Nephron (organoid): ENCODE measurements around the gene CDH4.

Experiments used
- H3K27ac Mint-ChIP-seq, 3 experiments: 2 replicates each; pipeline ENCODE4 v1.8.0; 2020; ENCODE audit warnings: mixed read lengths in 3 of 3, mild to moderate bottlenecking in 2 of 3, moderate library complexity in 1 of 3
- H3K27me3 Mint-ChIP-seq: 2 replicates; pipeline ENCODE4 v1.8.0; 2021; ENCODE audit warnings: low read depth, mild to moderate bottlenecking, moderate library complexity, mixed read lengths
- H3K36me3 Mint-ChIP-seq: 2 replicates; pipeline ENCODE4 v1.8.0; 2020; ENCODE audit warnings: low read depth, mixed read lengths
- H3K4me1 Mint-ChIP-seq: 2 replicates; pipeline ENCODE4 v1.8.0; 2020; ENCODE audit warnings: mixed read lengths
- H3K4me3 Mint-ChIP-seq, 3 experiments: 2 replicates each; pipeline ENCODE4 v1.8.0; 2020; ENCODE audit warnings: mild to moderate bottlenecking in 3 of 3, mixed read lengths in 3 of 3, moderate library complexity in 2 of 3
- H3K9me3 Mint-ChIP-seq: 2 replicates; pipeline ENCODE4 v1.8.0; 2020; ENCODE audit warnings: mixed read lengths
- TF ChIP-seq, protein P1 (sequence below), 3 experiments: fragments of 200-600 bp; sonication (generic); IDR thresholded peaks; one replicate each; pipeline ENCODE4 v1.5.0; 2021; ENCODE audit warnings: antibody characterized with exemption in 3 of 3; ENCODE audit not compliant: unreplicated experiment in 3 of 3

CDH4 gene

GRCh38 chr20:61690150-61690549 lies 438.1 kb downstream of the CDH4 start:
- H3K27me3 Mint-ChIP-seq = peaks cover 49% of the 10 kb centered on the region

DNA sequence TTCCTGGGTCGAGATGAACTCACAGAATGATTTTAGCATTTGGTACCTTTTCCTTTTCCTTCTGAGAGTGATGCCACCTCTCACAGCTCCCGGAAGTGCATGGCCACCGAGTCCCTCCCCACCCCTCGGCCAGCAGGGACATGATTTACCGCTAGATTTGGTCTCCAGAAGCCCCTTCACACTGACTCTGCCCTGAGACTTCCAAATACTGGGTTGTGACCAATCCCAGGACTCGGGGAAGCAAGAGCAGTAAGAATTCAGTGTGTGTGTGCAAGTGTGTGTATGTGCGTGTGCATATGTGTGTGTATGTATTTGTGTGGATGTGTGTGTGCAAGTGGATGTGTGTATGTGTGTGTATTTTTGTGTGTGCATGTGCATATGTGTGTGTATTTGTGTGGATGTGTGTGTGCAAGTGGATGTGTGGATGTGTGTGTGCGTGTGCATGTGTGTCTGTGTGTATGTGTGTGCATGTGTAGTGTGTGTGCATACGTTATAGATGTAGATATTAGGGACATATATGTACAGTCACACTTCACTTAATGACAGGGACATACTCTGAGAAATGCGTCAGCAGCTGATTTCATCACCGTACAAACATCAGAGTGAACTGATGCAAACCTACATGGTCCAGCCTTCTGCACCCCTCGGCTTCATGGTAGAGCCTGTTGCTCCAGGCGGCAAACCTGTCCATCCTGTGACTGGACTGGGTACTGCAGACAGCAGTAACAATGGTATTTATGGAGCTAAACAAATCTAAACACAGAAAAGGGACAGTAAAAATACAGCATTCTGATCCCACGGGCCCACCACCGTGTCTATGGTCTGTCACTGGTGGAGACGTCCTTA lies 439.2 kb downstream of the CDH4 start:
- Mint-ChIP-seq H3K27me3 (peaks cover 39% of the 10 kb centered on the region), H3K27ac (no peak overlapping the region), H3K36me3 (no peaks in the 10 kb centered on the region), H3K4me1 (peaks cover 5% of the 10 kb centered on the region), H3K4me3 (no peak overlapping the region), H3K9me3 (peaks cover 3% of the 10 kb centered on the region)
- TF ChIP-seq, protein P1, sequence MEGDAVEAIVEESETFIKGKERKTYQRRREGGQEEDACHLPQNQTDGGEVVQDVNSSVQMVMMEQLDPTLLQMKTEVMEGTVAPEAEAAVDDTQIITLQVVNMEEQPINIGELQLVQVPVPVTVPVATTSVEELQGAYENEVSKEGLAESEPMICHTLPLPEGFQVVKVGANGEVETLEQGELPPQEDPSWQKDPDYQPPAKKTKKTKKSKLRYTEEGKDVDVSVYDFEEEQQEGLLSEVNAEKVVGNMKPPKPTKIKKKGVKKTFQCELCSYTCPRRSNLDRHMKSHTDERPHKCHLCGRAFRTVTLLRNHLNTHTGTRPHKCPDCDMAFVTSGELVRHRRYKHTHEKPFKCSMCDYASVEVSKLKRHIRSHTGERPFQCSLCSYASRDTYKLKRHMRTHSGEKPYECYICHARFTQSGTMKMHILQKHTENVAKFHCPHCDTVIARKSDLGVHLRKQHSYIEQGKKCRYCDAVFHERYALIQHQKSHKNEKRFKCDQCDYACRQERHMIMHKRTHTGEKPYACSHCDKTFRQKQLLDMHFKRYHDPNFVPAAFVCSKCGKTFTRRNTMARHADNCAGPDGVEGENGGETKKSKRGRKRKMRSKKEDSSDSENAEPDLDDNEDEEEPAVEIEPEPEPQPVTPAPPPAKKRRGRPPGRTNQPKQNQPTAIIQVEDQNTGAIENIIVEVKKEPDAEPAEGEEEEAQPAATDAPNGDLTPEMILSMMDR (IDR thresholded peaks at IDR 0.05; ENCODE audit: unreplicated experiment in 3 of 3) = no peak

More at GRCh38 chr20:61690150-61690549, 438.1 kb downstream of the CDH4 start:
- TF ChIP-seq, protein P1 (IDR thresholded peaks at IDR 0.05; ENCODE audit: unreplicated experiment in 3 of 3) = no peak
- Mint-ChIP-seq H3K4me3 (no peak overlapping the region), H3K9me3 (peaks cover 3% of the 10 kb centered on the region), H3K27ac (no peak overlapping the region), H3K4me1 (peaks cover 5% of the 10 kb centered on the region), H3K36me3 (no peaks in the 10 kb centered on the region)

- Mint-ChIP-seq H3K36me3 (no peaks in the 10 kb centered on the region), H3K27me3 (peaks cover 31% of the 10 kb centered on the region), H3K27ac (no peak overlapping the region), H3K9me3 (peaks cover 3% of the 10 kb centered on the region), H3K4me3 (no peak overlapping the region), H3K4me1 (peaks cover 4% of the 10 kb centered on the region)
- TF ChIP-seq, protein P1 (IDR thresholded peaks at IDR 0.05; ENCODE audit: unreplicated experiment in 3 of 3) = no peak
Measured at GRCh38 chr20:61691978-61692377, 439.9 kb downstream of the CDH4 start.

GRCh38 chr20:61692479-61692878 lies 440.4 kb downstream of the CDH4 start:
- TF ChIP-seq, protein P1 (IDR thresholded peaks at IDR 0.05; ENCODE audit: unreplicated experiment in 3 of 3) = no peak
- Mint-ChIP-seq H3K36me3 (no peaks in the 10 kb centered on the region), H3K9me3 (peaks cover 3% of the 10 kb centered on the region), H3K4me3 (no peak overlapping the region), H3K27me3 (peaks cover 28% of the 10 kb centered on the region), H3K4me1 (no peaks in the 10 kb centered on the region), H3K27ac (no peak overlapping the region)

GRCh38 chr20:61693055-61693600 lies 441.1 kb downstream of the CDH4 start:
- TF ChIP-seq, protein P1 (IDR thresholded peaks at IDR 0.05; ENCODE audit: unreplicated experiment in 3 of 3) = no peak
- peaks cover 25% of the 10 kb centered on the region for H3K27me3 Mint-ChIP-seq
- H3K4me1 Mint-ChIP-seq = no peaks in the 10 kb centered on the region
- H3K9me3 Mint-ChIP-seq = peaks cover 3% of the 10 kb centered on the region
- H3K27ac Mint-ChIP-seq = no peak overlapping the region
- H3K4me3 Mint-ChIP-seq = no peak overlapping the region
- H3K36me3 Mint-ChIP-seq = no peaks in the 10 kb centered on the region
